ENCODE data around the gene USP14.

- TF ChIP-seq CTCF (IDR thresholded peaks at IDR 0.05; ENCODE audit: borderline replicate concordance, extremely low read depth, low read length, poor library complexity, severe bottlenecking) (no peak), EZH2 (IDR thresholded peaks at IDR 0.05; ENCODE audit: borderline replicate concordance, low read depth, low read length, severe bottlenecking) (no peak)
Observed at GRCh38 chr18:159037-159652, 788 bp downstream of the USP14 start.

Data from DND-41 (cell line).